Panc1 (cell line): ENCODE results near the gene ADAP2. TPM values are rescaled to one million over a fixed set of nuclear protein-coding genes. Genes with fewer than 3 reads are reported as not detected.
A peak's percentile ranks its signal among the peaks of the same experiment; 100 is the strongest.

Experiments used
- ATAC-seq: fragments of 200-7000 bp; cut with Tn5 transposase; 2 replicates; pipeline ENCODE4 v1.9.1; 2020; ENCODE audit warnings: mild to moderate bottlenecking, moderate library complexity
- Bru-seq: library from RNA; stranded (reverse); fragments of 400-500 nt; gene quantifications from one replicate; lab custom pipeline; 2021; lab: Mats Ljungman, UMichigan
- BruChase-seq, 2 experiments: library from RNA; stranded (reverse); fragments of 400-500 nt; gene quantifications; one replicate each; lab custom pipeline; 2021; lab: Mats Ljungman, UMichigan
- BruUV-seq: library from RNA; stranded (reverse); fragments of 400-500 nt; replicated peaks from 2 replicates; lab custom pipeline; 2021; lab: Mats Ljungman, UMichigan
- CTCF ChIA-PET: fragments of 300-600 bp; sonication (Branson Sonifier 250); formaldehyde crosslinking; loops from one replicate; lab custom pipeline; 2022; ENCODE audit warnings: antibody characterized with exemption; lab: Charles Lee
- POLR2A ChIA-PET: fragments of 300-600 bp; sonication (Branson Sonifier 250); formaldehyde crosslinking; loops from one replicate; lab custom pipeline; 2022; ENCODE audit warnings: antibody characterized with exemption; lab: Charles Lee
- DNase-seq: peaks from one replicate; pipeline ENCODE4 v3.0.0-alpha.2; 2010; ENCODE audit warnings: low read depth, low spot score
- H3K27ac ChIP-seq: 2 replicates; pipeline ENCODE4 v1.5.1; 2011; ENCODE audit warnings: mild to moderate bottlenecking, low read length, inconsistent platforms
- H3K27me3 ChIP-seq: fragments of 200-500 bp; sonication (Bioruptor generic); 2 replicates; pipeline ENCODE4 v1.6.0; 2014; ENCODE audit warnings: low read length, inconsistent platforms; ENCODE audit not compliant: control insufficient read depth, insufficient read depth
- H3K36me3 ChIP-seq: fragments of 200-500 bp; sonication (Bioruptor generic); 2 replicates; pipeline ENCODE4 v1.5.1; 2014; ENCODE audit warnings: inconsistent platforms, mild to moderate bottlenecking, low read length, moderate library complexity; ENCODE audit not compliant: control insufficient read depth, insufficient read depth
- H3K4me1 ChIP-seq: 2 replicates; pipeline ENCODE4 v1.5.1; 2011; ENCODE audit warnings: inconsistent platforms, mild to moderate bottlenecking, low read length, moderate library complexity; ENCODE audit not compliant: control insufficient read depth, insufficient read depth
- H3K4me3 ChIP-seq, 2 experiments: 2 replicates each; pipeline ENCODE4 v1.5.1; 2011 to 2012; ENCODE audit warnings: low read depth in 2 of 2, low read length in 2 of 2, mild to moderate bottlenecking in 2 of 2, inconsistent platforms in 1 of 2, moderate library complexity in 1 of 2
- H3K9me3 ChIP-seq: fragments of 200-500 bp; sonication (Bioruptor generic); 2 replicates; pipeline ENCODE4 v1.5.1; 2014; ENCODE audit warnings: low read depth, mild to moderate bottlenecking, inconsistent platforms, low read length, moderate library complexity; ENCODE audit not compliant: control insufficient read depth, insufficient read depth
- POLR2AphosphoS5 ChIP-seq: IDR thresholded peaks from 2 replicates; pipeline ENCODE4 v1.6.1; 2012; ENCODE audit warnings: mild to moderate bottlenecking, low read depth, low read length, moderate library complexity
- SIN3A ChIP-seq: IDR thresholded peaks from 2 replicates; pipeline ENCODE4 v1.6.1; 2012; ENCODE audit warnings: low read depth, mild to moderate bottlenecking, low read length, moderate library complexity, borderline replicate concordance; ENCODE audit not compliant: insufficient read depth
- TCF7L2 ChIP-seq: IDR thresholded peaks from 2 replicates; pipeline ENCODE4 v1.6.1; 2011; ENCODE audit warnings: mild to moderate bottlenecking, low read depth, low read length, inconsistent platforms
- in situ Hi-C: cut with HindIII; loops from 2 replicates; pipeline ENCODE4 v1.10.0; 2016; ENCODE audit warnings: low sequenced_read_pairs, low pct_unique_long_range_greater_than_20kb
- intact Hi-C: fragments of 100-400 bp; cut with micrococcal nuclease; formaldehyde crosslinking; loops from one replicate; pipeline ENCODE4 v1.10.0; 2022; ENCODE audit not compliant: unreplicated experiment
- long read RNA-seq: library from polyadenylated mRNA; unstranded; transcript quantifications from one replicate; pipeline ENCODE4 v2.0.0, GENCODE V29; 2021; ENCODE audit not compliant: unreplicated experiment
- polyA plus RNA-seq: library from polyadenylated mRNA; unstranded; fragments of >200 nt; gene quantifications from one replicate; pipeline ENCODE4 v1.2.1, GENCODE V29; 2012; ENCODE audit warnings: missing spikeins; ENCODE audit not compliant: insufficient read length
- total RNA-seq: library from RNA; stranded (reverse); gene quantifications from one replicate; pipeline ENCODE4 v1.2.1, GENCODE V29; 2021; ENCODE audit not compliant: unreplicated experiment
- TF ChIP-seq, protein P1 (sequence below): fragments of 450-650 bp; IDR thresholded peaks from 2 replicates; pipeline ENCODE4 v1.5.1; 2017; ENCODE audit warnings: mild to moderate bottlenecking
- TF ChIP-seq, protein P2 (sequence below), 2 experiments: IDR thresholded peaks; 2 replicates each; pipeline ENCODE4 v1.6.1; 2011 to 2012; ENCODE audit warnings: low read depth in 2 of 2, control low read depth in 1 of 2, low read length in 1 of 2, mild to moderate bottlenecking in 1 of 2, moderate library complexity in 1 of 2; ENCODE audit not compliant: insufficient read depth in 1 of 2

The ADAP2 gene
- 2.4 TPM for total RNA-seq
- polyA plus RNA-seq: 2.5 TPM
- percentile 27 among the genes with signal in this experiment for Bru-seq, nascent RNA
- percentile 30 among the genes with signal in this experiment for BruChase-seq, experiment 1, labeled RNA remaining after a 2-hour chase
- percentile 30 among the genes with signal in this experiment for BruChase-seq, experiment 2, labeled RNA remaining after a 6-hour chase
- long read RNA-seq, partial matches to known transcripts: 0 of 3 reads
- long read RNA-seq, other reads (novel, unspliced or antisense): 3 of 3 reads

DNA sequence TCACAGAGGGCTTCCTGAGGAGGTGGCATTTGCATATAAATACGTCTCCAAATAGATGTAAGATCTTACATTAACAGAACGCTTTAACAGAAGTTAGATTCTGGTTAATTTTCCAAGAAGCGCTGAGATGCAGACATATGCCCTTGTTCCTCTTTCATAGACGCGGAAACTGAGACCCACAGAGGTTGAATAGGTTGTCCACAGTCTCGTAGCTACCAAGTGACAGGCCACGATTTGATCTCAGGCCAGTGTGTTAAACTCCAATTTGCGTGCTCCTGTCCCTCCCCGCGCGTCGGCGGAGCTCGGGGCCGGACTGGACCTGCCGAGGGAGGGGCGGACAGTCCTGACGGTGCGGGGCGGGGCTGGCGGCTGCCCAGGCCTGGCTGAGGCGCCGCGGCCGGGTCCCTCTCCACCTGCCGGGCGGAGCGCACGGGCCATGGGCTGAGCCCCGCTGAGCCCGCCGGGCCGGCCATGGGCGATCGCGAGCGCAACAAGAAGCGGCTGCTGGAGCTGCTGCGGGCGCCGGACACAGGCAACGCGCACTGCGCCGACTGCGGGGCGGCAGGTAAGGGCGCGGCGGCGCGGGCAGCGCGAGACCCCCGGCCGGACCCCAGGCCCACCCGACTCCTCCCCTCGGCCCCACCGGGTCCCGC is at the start of gene ADAP2:
Gene ADAP2 (plus strand): TSS at position 402 of the 653 bp plus-strand sequence. CDS start 70 bp downstream, at position 472.
- no peak within 1 kb of the TSS for H3K27ac ChIP-seq
- BruUV-seq: no TSS peak
- peaks cover 5% of the 10 kb centered on the region; the same call in 1 of the 2 replicates for H3K4me1 ChIP-seq
- ATAC-seq: peak; percentile 87
- no peaks in the 10 kb centered on the region for H3K36me3 ChIP-seq
- H3K4me3 ChIP-seq: peak within 1 kb of the TSS; percentile 43 to 53
- H3K9me3 ChIP-seq: no peaks in the 10 kb centered on the region
- in situ Hi-C loops: no loop called here
- DNase-seq: no peak
- CTCF ChIA-PET: no interaction called here
- POLR2A ChIA-PET: interaction anchor here (0.6 to 1.0 kb wide), 2 partner anchors 10 to 394 kb away, joined by 3 to 6 read pairs; no protein-coding TSS in a partner anchor
- H3K27me3 ChIP-seq: peaks cover 9% of the 10 kb centered on the region
- TF ChIP-seq TCF7L2: no peak
- no peak for TF ChIP-seq POLR2AphosphoS5
- intact Hi-C loops: no loop called here

DNA sequence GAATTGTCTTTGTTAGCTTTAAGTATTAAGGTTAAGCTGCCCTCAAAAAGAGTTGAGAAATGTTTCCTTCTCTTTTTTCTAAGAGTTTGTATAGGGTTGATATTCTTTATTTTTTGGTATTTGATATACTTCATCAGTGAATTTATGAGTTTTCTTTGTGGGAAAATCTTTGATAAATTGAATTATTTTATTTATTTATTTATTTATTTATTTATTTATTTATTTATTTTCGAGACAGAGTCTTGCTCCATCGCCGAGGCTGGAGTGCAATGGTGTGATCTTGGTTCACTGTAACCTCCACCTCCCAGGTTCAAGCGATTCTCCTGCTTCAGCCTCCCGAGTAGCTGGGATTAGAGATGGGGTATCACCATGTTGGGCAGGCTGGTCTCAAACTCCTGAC is 35.6 kb upstream of the ADAP2 start:
- ChIA-PET CTCF (no interaction called here), POLR2A (no interaction called here)
- H3K4me3 ChIP-seq: no peak overlapping the region
- H3K27ac ChIP-seq: no peak overlapping the region
- in situ Hi-C loops (no loop called here), intact Hi-C loops (no loop called here)
- H3K36me3 ChIP-seq: no peaks in the 10 kb centered on the region
- no TSS peak for BruUV-seq
- no peaks in the 10 kb centered on the region for H3K27me3 ChIP-seq
- H3K4me1 ChIP-seq: no peaks in the 10 kb centered on the region
- ATAC-seq (no peak), DNase-seq (no peak)
- TF ChIP-seq TCF7L2: no peak
- TF ChIP-seq, protein P1, sequence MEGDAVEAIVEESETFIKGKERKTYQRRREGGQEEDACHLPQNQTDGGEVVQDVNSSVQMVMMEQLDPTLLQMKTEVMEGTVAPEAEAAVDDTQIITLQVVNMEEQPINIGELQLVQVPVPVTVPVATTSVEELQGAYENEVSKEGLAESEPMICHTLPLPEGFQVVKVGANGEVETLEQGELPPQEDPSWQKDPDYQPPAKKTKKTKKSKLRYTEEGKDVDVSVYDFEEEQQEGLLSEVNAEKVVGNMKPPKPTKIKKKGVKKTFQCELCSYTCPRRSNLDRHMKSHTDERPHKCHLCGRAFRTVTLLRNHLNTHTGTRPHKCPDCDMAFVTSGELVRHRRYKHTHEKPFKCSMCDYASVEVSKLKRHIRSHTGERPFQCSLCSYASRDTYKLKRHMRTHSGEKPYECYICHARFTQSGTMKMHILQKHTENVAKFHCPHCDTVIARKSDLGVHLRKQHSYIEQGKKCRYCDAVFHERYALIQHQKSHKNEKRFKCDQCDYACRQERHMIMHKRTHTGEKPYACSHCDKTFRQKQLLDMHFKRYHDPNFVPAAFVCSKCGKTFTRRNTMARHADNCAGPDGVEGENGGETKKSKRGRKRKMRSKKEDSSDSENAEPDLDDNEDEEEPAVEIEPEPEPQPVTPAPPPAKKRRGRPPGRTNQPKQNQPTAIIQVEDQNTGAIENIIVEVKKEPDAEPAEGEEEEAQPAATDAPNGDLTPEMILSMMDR: no peak
- TF ChIP-seq, protein P2, sequence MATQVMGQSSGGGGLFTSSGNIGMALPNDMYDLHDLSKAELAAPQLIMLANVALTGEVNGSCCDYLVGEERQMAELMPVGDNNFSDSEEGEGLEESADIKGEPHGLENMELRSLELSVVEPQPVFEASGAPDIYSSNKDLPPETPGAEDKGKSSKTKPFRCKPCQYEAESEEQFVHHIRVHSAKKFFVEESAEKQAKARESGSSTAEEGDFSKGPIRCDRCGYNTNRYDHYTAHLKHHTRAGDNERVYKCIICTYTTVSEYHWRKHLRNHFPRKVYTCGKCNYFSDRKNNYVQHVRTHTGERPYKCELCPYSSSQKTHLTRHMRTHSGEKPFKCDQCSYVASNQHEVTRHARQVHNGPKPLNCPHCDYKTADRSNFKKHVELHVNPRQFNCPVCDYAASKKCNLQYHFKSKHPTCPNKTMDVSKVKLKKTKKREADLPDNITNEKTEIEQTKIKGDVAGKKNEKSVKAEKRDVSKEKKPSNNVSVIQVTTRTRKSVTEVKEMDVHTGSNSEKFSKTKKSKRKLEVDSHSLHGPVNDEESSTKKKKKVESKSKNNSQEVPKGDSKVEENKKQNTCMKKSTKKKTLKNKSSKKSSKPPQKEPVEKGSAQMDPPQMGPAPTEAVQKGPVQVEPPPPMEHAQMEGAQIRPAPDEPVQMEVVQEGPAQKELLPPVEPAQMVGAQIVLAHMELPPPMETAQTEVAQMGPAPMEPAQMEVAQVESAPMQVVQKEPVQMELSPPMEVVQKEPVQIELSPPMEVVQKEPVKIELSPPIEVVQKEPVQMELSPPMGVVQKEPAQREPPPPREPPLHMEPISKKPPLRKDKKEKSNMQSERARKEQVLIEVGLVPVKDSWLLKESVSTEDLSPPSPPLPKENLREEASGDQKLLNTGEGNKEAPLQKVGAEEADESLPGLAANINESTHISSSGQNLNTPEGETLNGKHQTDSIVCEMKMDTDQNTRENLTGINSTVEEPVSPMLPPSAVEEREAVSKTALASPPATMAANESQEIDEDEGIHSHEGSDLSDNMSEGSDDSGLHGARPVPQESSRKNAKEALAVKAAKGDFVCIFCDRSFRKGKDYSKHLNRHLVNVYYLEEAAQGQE (IDR thresholded peaks at IDR 0.05; ENCODE audit: insufficient read depth in 1 of 2, low read depth in 2 of 2, low read length in 1 of 2): no peak
- TF ChIP-seq POLR2AphosphoS5: no peak
- no peak for TF ChIP-seq SIN3A
- no peaks in the 10 kb centered on the region for H3K9me3 ChIP-seq
